ENCODE results near the gene RINL.

The RINL gene

GRCh38 chr19:38877781-38878574 is at the start of gene RINL:
Gene RINL (minus strand): TSS chr19:38878275. CDS start chr19:38876742, 1,533 bp downstream.
- peak in 1 of 2 donors; percentile 56 for DNase-seq (ENCODE audit: low read depth in 1 of 2, low spot score in 1 of 2)

- no peak for DNase-seq (ENCODE audit: low read depth in 1 of 2, low spot score in 1 of 2)
These were observed 46.3 kb upstream of the RINL start for GRCh38 chr19:38924388-38924787.

- DNase-seq (ENCODE audit: low read depth in 1 of 2, low spot score in 1 of 2): no peak
These were observed 44.4 kb upstream of the RINL start for GRCh38 chr19:38922482-38922881.

- DNase-seq (ENCODE audit: low read depth in 1 of 2, low spot score in 1 of 2): no peak
These were observed 43.6 kb upstream of the RINL start for GRCh38 chr19:38921420-38922274.

GRCh38 chr19:38920602-38921419 is 42.7 kb upstream of the RINL start:
- DNase-seq (ENCODE audit: low read depth in 1 of 2, low spot score in 1 of 2): no peak

GRCh38 chr19:38919837-38920601 is 41.9 kb upstream of the RINL start:
- no peak for DNase-seq (ENCODE audit: low read depth in 1 of 2, low spot score in 1 of 2)

GRCh38 chr19:38918526-38918925 is 40.5 kb upstream of the RINL start:
- no peak for DNase-seq (ENCODE audit: low read depth in 1 of 2, low spot score in 1 of 2)

- no peak for DNase-seq (ENCODE audit: low read depth in 1 of 2, low spot score in 1 of 2)
These were observed 39.9 kb upstream of the RINL start for GRCh38 chr19:38917921-38918491.

GRCh38 chr19:38917516-38917915 is 39.4 kb upstream of the RINL start:
- DNase-seq (ENCODE audit: low read depth in 1 of 2, low spot score in 1 of 2): no peak

GRCh38 chr19:38915329-38916321 is 37.5 kb upstream of the RINL start:
- no peak for DNase-seq (ENCODE audit: low read depth in 1 of 2, low spot score in 1 of 2)

- DNase-seq (ENCODE audit: low read depth in 1 of 2, low spot score in 1 of 2): no peak
These were observed 35.9 kb upstream of the RINL start for GRCh38 chr19:38913958-38914357.

GRCh38 chr19:38912600-38913514 is 34.8 kb upstream of the RINL start:
- no peak for DNase-seq (ENCODE audit: low read depth in 1 of 2, low spot score in 1 of 2)

- no peak for DNase-seq (ENCODE audit: low read depth in 1 of 2, low spot score in 1 of 2)
These were observed 33.4 kb upstream of the RINL start for GRCh38 chr19:38911388-38912001.

- DNase-seq (ENCODE audit: low read depth in 1 of 2, low spot score in 1 of 2): no peak
These were observed 32.4 kb upstream of the RINL start for GRCh38 chr19:38910488-38910887.

- no peak for DNase-seq (ENCODE audit: low read depth in 1 of 2, low spot score in 1 of 2)
These were observed 30.8 kb upstream of the RINL start for GRCh38 chr19:38908911-38909310.

GRCh38 chr19:38907670-38908069 is 29.6 kb upstream of the RINL start:
- DNase-seq (ENCODE audit: low read depth in 1 of 2, low spot score in 1 of 2): no peak

GRCh38 chr19:38907227-38907626 is 29.2 kb upstream of the RINL start:
- DNase-seq (ENCODE audit: low read depth in 1 of 2, low spot score in 1 of 2): no peak

GRCh38 chr19:38905620-38906019 is 27.5 kb upstream of the RINL start:
- DNase-seq (ENCODE audit: low read depth in 1 of 2, low spot score in 1 of 2): no peak

Data from activated CD4-positive, alpha-beta T cell treated with anti-CD3 and anti-CD28 coated beads, Interleukin-2, amount 50 U/mL, for 24 hours (primary cell).